Skeletal muscle tissue (tissue), 4 donors: ENCODE results near the gene PCDHA1. TPM values are rescaled to one million over a fixed set of nuclear protein-coding genes. Genes with fewer than 3 reads are reported as not detected.
"Not testable (repeated sequence)": the region's sequence is repeated elsewhere in the genome, so short reads cannot be mapped to it uniquely, and the experiment has no call there.

Experiments used
- H3K27ac ChIP-seq: one replicate; pipeline ENCODE4 v1.7.0; 2013; ENCODE audit warnings: mild to moderate bottlenecking, low read depth, low read length, inconsistent platforms
- H3K27me3 ChIP-seq, 3 donors: one replicate each; pipeline ENCODE4 v1.7.0; 2013; ENCODE audit warnings: low read length in 3 of 3; ENCODE audit not compliant: control insufficient read depth in 3 of 3, insufficient read depth in 3 of 3
- H3K36me3 ChIP-seq, 3 donors: one replicate each; pipeline ENCODE4 v1.7.0; 2013; ENCODE audit warnings: low read length in 3 of 3; ENCODE audit not compliant: control insufficient read depth in 3 of 3, insufficient read depth in 3 of 3
- H3K4me1 ChIP-seq, 3 donors: one replicate each; pipeline ENCODE4 v1.7.0; 2013; ENCODE audit warnings: low read length in 3 of 3, mild to moderate bottlenecking in 3 of 3; ENCODE audit not compliant: control insufficient read depth in 3 of 3, insufficient read depth in 3 of 3
- H3K4me3 ChIP-seq, 3 donors: one replicate each; pipeline ENCODE4 v1.7.0; 2013; ENCODE audit warnings: low read length in 3 of 3
- H3K9ac ChIP-seq, 3 donors: one replicate each; pipeline ENCODE4 v1.7.0; 2013; ENCODE audit warnings: low read length in 3 of 3, mild to moderate bottlenecking in 3 of 3, moderate library complexity in 2 of 3, low read depth in 1 of 3
- H3K9me3 ChIP-seq, 3 donors: one replicate each; pipeline ENCODE4 v1.7.0; 2013; ENCODE audit warnings: low read length in 3 of 3; ENCODE audit not compliant: control insufficient read depth in 3 of 3
- total RNA-seq: library from RNA; depleted of rRNA; stranded (reverse); fragments of >200 nt; gene quantifications from one replicate; pipeline ENCODE4 v1.2.3, GENCODE V29; 2014
- donor health status: Osteomylitis.

Gene PCDHA1
- total RNA-seq, 1 donor from 2014 or later, result not detected

- H3K36me3 ChIP-seq, result no peaks in the 10 kb centered on the region
- no peaks in the 10 kb centered on the region for H3K4me1 ChIP-seq
- no peak within 1 kb of the TSS for H3K27ac ChIP-seq
- H3K4me3 ChIP-seq, result no peak within 1 kb of the TSS
- peaks cover 5 to 11% (median 6%) of the 10 kb centered on the region in 3 donors for H3K9me3 ChIP-seq
- H3K9ac ChIP-seq, result no peak within 1 kb of the TSS
- H3K27me3 ChIP-seq, result peaks cover 0 to 10% (median 10%) of the 10 kb centered on the region in 3 donors
Observed at GRCh38 chr5:140875085-140876065, 89.4 kb downstream of the PCDHA1 start, which contains the start of gene PCDHA12. Gene PCDHA12 (plus strand): TSS chr5:140875308. CDS start chr5:140875473, 165 bp downstream.

- not testable (repeated sequence) for H3K36me3 ChIP-seq, H3K9me3 ChIP-seq, H3K9ac ChIP-seq, H3K4me1 ChIP-seq, H3K4me3 ChIP-seq, H3K27ac ChIP-seq, H3K27me3 ChIP-seq
Observed at GRCh38 chr5:140876541-140877261, 90.8 kb downstream of the PCDHA1 start.

- Histone ChIP-seq H3K9me3 (peaks cover 5 to 6% (median 5%) of the 10 kb centered on the region in 3 donors), H3K4me3 (no peak overlapping the region), H3K27ac (no peak overlapping the region), H3K36me3 (no peaks in the 10 kb centered on the region), H3K27me3 (peaks cover 0 to 13% (median 10%) of the 10 kb centered on the region in 3 donors), H3K4me1 (no peaks in the 10 kb centered on the region), H3K9ac (no peak overlapping the region)
Observed at GRCh38 chr5:140877262-140877581, 91.3 kb downstream of the PCDHA1 start.

- Histone ChIP-seq H3K36me3 (no peaks in the 10 kb centered on the region), H3K4me1 (no peaks in the 10 kb centered on the region), H3K27me3 (peaks cover 0 to 13% (median 4%) of the 10 kb centered on the region in 3 donors), H3K9ac (no peak within 1 kb of the TSS), H3K4me3 (no peak within 1 kb of the TSS), H3K27ac (no peak within 1 kb of the TSS), H3K9me3 (peaks cover 0 to 7% (median 0%) of the 10 kb centered on the region in 3 donors)
Observed at GRCh38 chr5:140881889-140882590, 96.1 kb downstream of the PCDHA1 start, which contains the start of gene PCDHA13. Gene PCDHA13 (plus strand): TSS chr5:140882124. CDS start chr5:140882269, 145 bp downstream.

- H3K36me3 ChIP-seq, result no peaks in the 10 kb centered on the region
- no peak overlapping the region for H3K4me3 ChIP-seq
- H3K9ac ChIP-seq, result no peak overlapping the region
- no peaks in the 10 kb centered on the region for H3K4me1 ChIP-seq
- no peak overlapping the region for H3K27ac ChIP-seq
- peaks cover 0 to 7% (median 0%) of the 10 kb centered on the region in 3 donors for H3K9me3 ChIP-seq
- peaks cover 0 to 8% (median 4%) of the 10 kb centered on the region in 3 donors for H3K27me3 ChIP-seq
Observed at GRCh38 chr5:140882591-140882899, 96.6 kb downstream of the PCDHA1 start.

GRCh38 chr5:140883373-140883772, 97.4 kb downstream of the PCDHA1 start:
- Histone ChIP-seq H3K27ac (no peak overlapping the region), H3K27me3 (peaks cover 0 to 7% (median 4%) of the 10 kb centered on the region in 3 donors), H3K9me3 (peaks cover 0 to 7% (median 0%) of the 10 kb centered on the region in 3 donors), H3K4me1 (no peaks in the 10 kb centered on the region), H3K36me3 (no peaks in the 10 kb centered on the region), H3K4me3 (no peak overlapping the region), H3K9ac (no peak overlapping the region)

GRCh38 chr5:140883927-140884697, 98.2 kb downstream of the PCDHA1 start:
- peaks cover 0 to 7% (median 0%) of the 10 kb centered on the region in 3 donors for H3K9me3 ChIP-seq
- H3K36me3 ChIP-seq, result no peaks in the 10 kb centered on the region
- H3K4me3 ChIP-seq, result no peak overlapping the region
- H3K27me3 ChIP-seq, result peaks cover 0 to 7% (median 4%) of the 10 kb centered on the region in 3 donors
- no peak overlapping the region for H3K9ac ChIP-seq
- no peak overlapping the region for H3K27ac ChIP-seq
- no peaks in the 10 kb centered on the region for H3K4me1 ChIP-seq

- no peaks in the 10 kb centered on the region for H3K4me1 ChIP-seq
- no peak overlapping the region for H3K4me3 ChIP-seq
- peaks cover 0 to 3% (median 0%) of the 10 kb centered on the region in 3 donors for H3K9me3 ChIP-seq
- H3K27me3 ChIP-seq, result no peaks in the 10 kb centered on the region
- no peaks in the 10 kb centered on the region for H3K36me3 ChIP-seq
- H3K9ac ChIP-seq, result no peak overlapping the region
- H3K27ac ChIP-seq, result no peak overlapping the region
Observed at GRCh38 chr5:140916325-140916724, 130.4 kb downstream of the PCDHA1 start.

- Histone ChIP-seq H3K9me3 (peaks cover 0 to 5% (median 4%) of the 10 kb centered on the region in 3 donors), H3K36me3 (no peaks in the 10 kb centered on the region), H3K27ac (no peak overlapping the region), H3K27me3 (peaks cover 26 to 35% (median 32%) of the 10 kb centered on the region in 3 donors), H3K4me1 (peaks cover 9 to 10% (median 10%) of the 10 kb centered on the region in 3 donors), H3K4me3 (no peak overlapping the region), H3K9ac (no peak overlapping the region)
Observed at GRCh38 chr5:140923601-140924000, 137.7 kb downstream of the PCDHA1 start.
